ENCODE measurements around the gene KIF25.

The KIF25 gene

GRCh38 chr6:168091381-168092264 lies 94.2 kb downstream of the KIF25 start:
- no peak overlapping the region for H3K4me3 ChIP-seq

GRCh38 chr6:168092541-168092940 lies 95.1 kb downstream of the KIF25 start:
- H3K4me3 ChIP-seq: no peak overlapping the region
- H3K27ac ChIP-seq: no peak overlapping the region

More at GRCh38 chr6:168091381-168092264, 94.2 kb downstream of the KIF25 start:
- H3K27ac ChIP-seq: no peak overlapping the region

- H3K4me3 ChIP-seq: no peak overlapping the region
- no peak overlapping the region for H3K27ac ChIP-seq
These were observed 95.6 kb downstream of the KIF25 start for GRCh38 chr6:168093071-168093505.

GRCh38 chr6:168093634-168094033 lies 96.2 kb downstream of the KIF25 start:
- H3K27ac ChIP-seq: no peak overlapping the region
- H3K4me3 ChIP-seq: no peak overlapping the region
